ENCODE measurements around the gene LAMA5.

GRCh38 chr20:62308102-62308822 is 58.9 kb downstream of the LAMA5 start:
- no peak for TF ChIP-seq CTCF (IDR thresholded peaks at IDR 0.05; ENCODE audit: poor library complexity)
- no peak for TF ChIP-seq EZH2 (IDR thresholded peaks at IDR 0.05; ENCODE audit: borderline replicate concordance)
